ENCODE measurements around the gene ACOXL. TPM values are rescaled to one million over a fixed set of nuclear protein-coding genes. Genes with fewer than 3 reads are reported as not detected.

Gene ACOXL
- total and polyA plus RNA-seq, 2 donors (not counting 3 experiments of a cell fraction or from before 2014, with no cell fraction given), result not detected

GRCh38 chr2:110829413-110830146 lies 97.2 kb downstream of the ACOXL start:
- no peak for FAIRE-seq
- TF ChIP-seq GATA2 (IDR thresholded peaks at IDR 0.05; ENCODE audit: insufficient read depth, insufficient read length, low read depth, low read length) (no peak), MYC (IDR thresholded peaks at IDR 0.05; ENCODE audit: low read depth, low read length) (no peak), POLR2A (IDR thresholded peaks at IDR 0.05; ENCODE audit: low read depth, low read length) (no peak), EZH2 (IDR thresholded peaks at IDR 0.05; ENCODE audit: borderline replicate concordance, low read depth, low read length, severe bottlenecking) (no peak), FOS (IDR thresholded peaks at IDR 0.05; ENCODE audit: borderline replicate concordance, insufficient read depth, low read length) (no peak), POLR2AphosphoS5 (IDR thresholded peaks at IDR 0.05; ENCODE audit: insufficient read depth, low read depth, low read length) (no peak)
- ChIA-PET CTCF (no interaction called here), POLR2A (no interaction called here)
- no peaks in the 10 kb centered on the region for H3K79me2 ChIP-seq (ENCODE audit: control insufficient read depth, insufficient read depth, low read length)
- no peak overlapping the region for H3K4me2 ChIP-seq (ENCODE audit: insufficient read depth, low read length)
- no peaks in the 10 kb centered on the region for H3K9me1 ChIP-seq (replicated peaks; ENCODE audit: control insufficient read depth, extremely low read depth, insufficient read depth, low read length)
- no peaks in the 10 kb centered on the region for H3K9me3 ChIP-seq (replicated peaks; ENCODE audit: control insufficient read depth, insufficient read depth, low read length)
- H2AFZ ChIP-seq (ENCODE audit: low read depth, low read length), result no peak overlapping the region
- DNase-seq (ENCODE audit: low read depth, low spot score), result no peak
- H3K4me1 ChIP-seq (ENCODE audit: control insufficient read depth, extremely low read depth, insufficient read depth, low read length), result no peaks in the 10 kb centered on the region
- no peak overlapping the region for H3K27ac ChIP-seq (ENCODE audit: insufficient read depth, low read depth, low read length)
- intact Hi-C loops (cut with micrococcal nuclease) (no loop called here), dilution Hi-C loops (cut with MboI; ENCODE audit: extremely low pct_ligation_motif_present, low sequenced_read_pairs) (no loop called here)
- no peak overlapping the region for H3K9ac ChIP-seq (replicated peaks; ENCODE audit: extremely low read depth, insufficient read depth, low read length)
- no peak overlapping the region for H3K4me3 ChIP-seq (replicated peaks in 1 of 3; ENCODE audit: insufficient read depth in 1 of 3, low read depth in 1 of 3, low read length in 3 of 3)
- BruUV-seq (replicated peaks), result no TSS peak
- H3K36me3 ChIP-seq (ENCODE audit: control insufficient read depth in 2 of 2, extremely low read depth in 1 of 2, insufficient read depth in 2 of 2, low read length in 2 of 2), result no peaks in the 10 kb centered on the region
- H4K20me1 ChIP-seq (replicated peaks; ENCODE audit: control insufficient read depth, extremely low read depth, insufficient read depth, low read length), result no peaks in the 10 kb centered on the region
- peaks cover 27 to 31% of the 10 kb centered on the region in 2 experiments for H3K27me3 ChIP-seq (ENCODE audit: control insufficient read depth in 2 of 2, insufficient read depth in 2 of 2, low read length in 2 of 2)

DNA sequence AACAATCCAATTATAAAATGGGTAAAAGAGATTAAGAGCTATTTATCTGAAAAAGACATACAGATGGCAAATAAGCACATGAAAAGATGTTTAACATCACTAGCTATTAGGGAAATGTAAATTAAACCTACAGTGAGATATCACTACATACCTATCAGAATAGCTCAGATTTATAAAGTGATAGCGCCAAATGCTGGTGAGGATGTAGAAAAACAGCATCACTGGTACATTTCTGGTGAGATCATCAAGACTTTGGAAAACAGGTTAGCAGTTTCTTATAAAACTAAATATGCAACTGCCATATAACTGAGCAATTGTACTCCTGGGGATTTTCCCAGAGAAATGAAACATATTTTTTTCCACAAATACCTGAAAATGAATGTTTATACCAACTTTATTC lies 100.4 kb downstream of the ACOXL start:
- FAIRE-seq, result no peak
- DNase-seq (ENCODE audit: low read depth, low spot score), result no peak
- Histone ChIP-seq H3K9me1 (replicated peaks; ENCODE audit: control insufficient read depth, extremely low read depth, insufficient read depth, low read length) (no peaks in the 10 kb centered on the region), H3K79me2 (ENCODE audit: control insufficient read depth, insufficient read depth, low read length) (no peaks in the 10 kb centered on the region), H3K27me3 (ENCODE audit: control insufficient read depth in 2 of 2, insufficient read depth in 2 of 2, low read length in 2 of 2) (peaks cover 20 to 27% of the 10 kb centered on the region in 2 experiments), H3K27ac (ENCODE audit: insufficient read depth, low read depth, low read length) (no peak overlapping the region), H3K36me3 (ENCODE audit: control insufficient read depth in 2 of 2, extremely low read depth in 1 of 2, insufficient read depth in 2 of 2, low read length in 2 of 2) (no peaks in the 10 kb centered on the region), H4K20me1 (replicated peaks; ENCODE audit: control insufficient read depth, extremely low read depth, insufficient read depth, low read length) (no peaks in the 10 kb centered on the region), H3K4me1 (ENCODE audit: control insufficient read depth, extremely low read depth, insufficient read depth, low read length) (no peaks in the 10 kb centered on the region), H3K4me2 (ENCODE audit: insufficient read depth, low read length) (no peak overlapping the region), H2AFZ (ENCODE audit: low read depth, low read length) (no peak overlapping the region), H3K9ac (replicated peaks; ENCODE audit: extremely low read depth, insufficient read depth, low read length) (no peak overlapping the region), H3K4me3 (replicated peaks in 1 of 3; ENCODE audit: insufficient read depth in 1 of 3, low read depth in 1 of 3, low read length in 3 of 3) (no peak overlapping the region), H3K9me3 (replicated peaks; ENCODE audit: control insufficient read depth, insufficient read depth, low read length) (no peaks in the 10 kb centered on the region)
- no TSS peak for BruUV-seq (replicated peaks)
- intact Hi-C loops (cut with micrococcal nuclease) (no loop called here), dilution Hi-C loops (cut with MboI; ENCODE audit: extremely low pct_ligation_motif_present, low sequenced_read_pairs) (no loop called here)
- POLR2A ChIA-PET, result no interaction called here
- CTCF ChIA-PET, result interaction anchor here (1.5 to 2.7 kb wide), 2 partner anchors 11 to 20 kb away, joined by 3 to 10 read pairs; no protein-coding TSS in a partner anchor
- TF ChIP-seq FOS (IDR thresholded peaks at IDR 0.05; ENCODE audit: borderline replicate concordance, insufficient read depth, low read length), result no peak
- TF ChIP-seq CTCF (IDR thresholded peaks at IDR 0.05; ENCODE audit: extremely low read depth in 1 of 2, insufficient read depth in 1 of 2, low read depth in 1 of 2, low read length in 2 of 2), result no peak
- TF ChIP-seq EZH2 (IDR thresholded peaks at IDR 0.05; ENCODE audit: borderline replicate concordance, low read depth, low read length, severe bottlenecking), result no peak
- no peak for TF ChIP-seq POLR2A (IDR thresholded peaks at IDR 0.05; ENCODE audit: low read depth, low read length)
- TF ChIP-seq MYC (IDR thresholded peaks at IDR 0.05; ENCODE audit: low read depth, low read length), result no peak
- no peak for TF ChIP-seq JUN (IDR thresholded peaks at IDR 0.05; ENCODE audit: borderline replicate concordance, insufficient read depth, insufficient read length, low read depth)
- TF ChIP-seq POLR2AphosphoS5 (IDR thresholded peaks at IDR 0.05; ENCODE audit: insufficient read depth, low read depth, low read length), result no peak
- TF ChIP-seq GATA2 (IDR thresholded peaks at IDR 0.05; ENCODE audit: insufficient read depth, insufficient read length, low read depth, low read length), result no peak
- TF ChIP-seq, protein P1, sequence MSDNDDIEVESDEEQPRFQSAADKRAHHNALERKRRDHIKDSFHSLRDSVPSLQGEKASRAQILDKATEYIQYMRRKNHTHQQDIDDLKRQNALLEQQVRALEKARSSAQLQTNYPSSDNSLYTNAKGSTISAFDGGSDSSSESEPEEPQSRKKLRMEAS (IDR thresholded peaks at IDR 0.05; ENCODE audit: insufficient read depth, insufficient read length), result no peak
